DND-41 (cell line): ENCODE measurements around the gene PNPLA2.

Source experiments
- EZH2 ChIP-seq: IDR thresholded peaks from 3 replicates; pipeline ENCODE4 v1.6.1; 2012; ENCODE audit warnings: borderline replicate concordance, low read depth, mild to moderate bottlenecking, moderate library complexity, low read length, inconsistent platforms; ENCODE audit not compliant: severe bottlenecking
- TF ChIP-seq, protein P1 (sequence below): IDR thresholded peaks from 2 replicates; pipeline ENCODE4 v1.5.1; 2012; ENCODE audit warnings: borderline replicate concordance, low read length, moderate library complexity, mild to moderate bottlenecking; ENCODE audit not compliant: poor library complexity, severe bottlenecking; ENCODE audit errors: extremely low read depth

DNA sequence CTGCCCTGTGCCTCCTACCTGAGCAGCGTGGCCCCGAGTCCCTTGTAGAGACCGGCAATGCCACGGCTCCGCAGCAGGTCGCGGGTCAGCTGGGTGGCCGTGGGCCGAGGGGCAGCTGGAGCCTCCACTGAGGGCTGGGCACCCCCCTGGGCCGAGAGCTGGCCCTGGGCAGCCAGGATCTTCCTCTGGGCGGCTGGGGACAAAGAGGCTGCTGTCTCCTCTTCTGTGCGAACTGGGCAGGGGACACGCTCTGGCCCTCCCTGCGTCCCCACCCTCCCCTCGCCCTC is 26.2 kb upstream of the PNPLA2 start:
- TF ChIP-seq, protein P1, sequence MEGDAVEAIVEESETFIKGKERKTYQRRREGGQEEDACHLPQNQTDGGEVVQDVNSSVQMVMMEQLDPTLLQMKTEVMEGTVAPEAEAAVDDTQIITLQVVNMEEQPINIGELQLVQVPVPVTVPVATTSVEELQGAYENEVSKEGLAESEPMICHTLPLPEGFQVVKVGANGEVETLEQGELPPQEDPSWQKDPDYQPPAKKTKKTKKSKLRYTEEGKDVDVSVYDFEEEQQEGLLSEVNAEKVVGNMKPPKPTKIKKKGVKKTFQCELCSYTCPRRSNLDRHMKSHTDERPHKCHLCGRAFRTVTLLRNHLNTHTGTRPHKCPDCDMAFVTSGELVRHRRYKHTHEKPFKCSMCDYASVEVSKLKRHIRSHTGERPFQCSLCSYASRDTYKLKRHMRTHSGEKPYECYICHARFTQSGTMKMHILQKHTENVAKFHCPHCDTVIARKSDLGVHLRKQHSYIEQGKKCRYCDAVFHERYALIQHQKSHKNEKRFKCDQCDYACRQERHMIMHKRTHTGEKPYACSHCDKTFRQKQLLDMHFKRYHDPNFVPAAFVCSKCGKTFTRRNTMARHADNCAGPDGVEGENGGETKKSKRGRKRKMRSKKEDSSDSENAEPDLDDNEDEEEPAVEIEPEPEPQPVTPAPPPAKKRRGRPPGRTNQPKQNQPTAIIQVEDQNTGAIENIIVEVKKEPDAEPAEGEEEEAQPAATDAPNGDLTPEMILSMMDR, result no peak
- TF ChIP-seq EZH2, result no peak
